H9 (cell line): Measurements from ENCODE around the gene GIT2. TPM values are rescaled to one million over a fixed set of nuclear protein-coding genes. Genes with fewer than 3 reads are reported as not detected.
A peak's percentile ranks its signal among the peaks of the same experiment; 100 is the strongest.

Experiments used
- DNase-seq: peaks from one replicate; pipeline ENCODE4 v3.0.0-alpha.2; 2017
- H2AFZ ChIP-seq: one replicate; pipeline ENCODE4 v1.6.1; 2013; ENCODE audit warnings: mild to moderate bottlenecking, low read length, control low read depth, moderate library complexity
- H2AK5ac ChIP-seq: 2 replicates; pipeline ENCODE4 v1.6.1; 2013; ENCODE audit warnings: low read length, control low read depth, mixed read lengths; ENCODE audit not compliant: insufficient read length
- H2BK120ac ChIP-seq: one replicate; pipeline ENCODE4 v1.6.1; 2013; ENCODE audit warnings: low read depth, mild to moderate bottlenecking, low read length, control low read depth, inconsistent platforms; ENCODE audit not compliant: poor library complexity, severe bottlenecking
- H2BK12ac ChIP-seq: 2 replicates; pipeline ENCODE4 v1.6.1; 2013; ENCODE audit warnings: low read length, control low read depth, mixed read lengths, low read depth; ENCODE audit not compliant: insufficient read length
- H2BK15ac ChIP-seq: 2 replicates; pipeline ENCODE4 v1.6.1; 2013; ENCODE audit warnings: low read depth, low read length, control low read depth
- H2BK20ac ChIP-seq: one replicate; pipeline ENCODE4 v1.6.1; 2013; ENCODE audit warnings: low read depth, mild to moderate bottlenecking, low read length, control low read depth, inconsistent platforms; ENCODE audit not compliant: poor library complexity, severe bottlenecking
- H2BK5ac ChIP-seq: 2 replicates; pipeline ENCODE4 v1.6.1; 2013; ENCODE audit warnings: low read length, control low read depth, mixed read lengths; ENCODE audit not compliant: insufficient read length
- H3K14ac ChIP-seq: 2 replicates; pipeline ENCODE4 v1.6.1; 2013; ENCODE audit warnings: low read length, control low read depth; ENCODE audit not compliant: insufficient read depth
- H3K18ac ChIP-seq: 2 replicates; pipeline ENCODE4 v1.6.1; 2013; ENCODE audit warnings: low read depth, mild to moderate bottlenecking, mixed read lengths, low read length, control low read depth; ENCODE audit not compliant: insufficient read length
- H3K23ac ChIP-seq: 2 replicates; pipeline ENCODE4 v1.6.1; 2013; ENCODE audit warnings: low read length, control low read depth, mixed read lengths, low read depth; ENCODE audit not compliant: insufficient read length
- H3K23me2 ChIP-seq: 2 replicates; pipeline ENCODE4 v1.6.1; 2013; ENCODE audit warnings: low read depth, mild to moderate bottlenecking, mixed read lengths, low read length, control low read depth; ENCODE audit not compliant: insufficient read length, poor library complexity, severe bottlenecking
- H3K27ac ChIP-seq: 2 replicates; pipeline ENCODE4 v1.5.1; 2013; ENCODE audit warnings: low read length, control low read depth, mixed read lengths, low read depth; ENCODE audit not compliant: insufficient read length
- H3K27me3 ChIP-seq: 2 replicates; pipeline ENCODE4 v1.6.1; 2013; ENCODE audit warnings: low read length, control low read depth, inconsistent platforms; ENCODE audit not compliant: insufficient read depth
- H3K4ac ChIP-seq: 2 replicates; pipeline ENCODE4 v1.6.1; 2013; ENCODE audit warnings: low read depth, mild to moderate bottlenecking, control low read depth, inconsistent platforms, low read length, moderate library complexity
- H3K4me1 ChIP-seq: 2 replicates; pipeline ENCODE4 v1.6.1; 2013; ENCODE audit warnings: low read length, control low read depth, inconsistent platforms; ENCODE audit not compliant: insufficient read depth
- H3K4me2 ChIP-seq: 2 replicates; pipeline ENCODE4 v1.6.1; 2013; ENCODE audit warnings: low read length, control low read depth, mixed read lengths; ENCODE audit not compliant: insufficient read length, insufficient read depth
- H3K56ac ChIP-seq: 2 replicates; pipeline ENCODE4 v1.6.1; 2013; ENCODE audit warnings: low read depth, mild to moderate bottlenecking, mixed read lengths, low read length, control low read depth; ENCODE audit not compliant: insufficient read length
- H3K79me1 ChIP-seq: 2 replicates; pipeline ENCODE4 v1.6.1; 2013; ENCODE audit warnings: low read depth, mild to moderate bottlenecking, moderate library complexity, low read length, control low read depth, inconsistent platforms; ENCODE audit not compliant: insufficient read depth, poor library complexity, severe bottlenecking
- H3K79me2 ChIP-seq: 2 replicates; pipeline ENCODE4 v1.6.1; 2013; ENCODE audit warnings: low read length, control low read depth, inconsistent platforms; ENCODE audit not compliant: insufficient read depth
- H3K9ac ChIP-seq: 2 replicates; pipeline ENCODE4 v1.6.1; 2013; ENCODE audit warnings: low read length, control low read depth, mixed read lengths; ENCODE audit not compliant: insufficient read length; ENCODE audit errors: extremely low read depth
- H3K9me3 ChIP-seq: one replicate; pipeline ENCODE4 v1.6.1; 2013; ENCODE audit warnings: low read depth, low read length, inconsistent platforms; ENCODE audit not compliant: control insufficient read depth
- H3T11ph ChIP-seq: one replicate; pipeline ENCODE4 v1.6.1; 2013; ENCODE audit warnings: mild to moderate bottlenecking, low read length, control low read depth, inconsistent platforms
- H4K20me1 ChIP-seq: one replicate; pipeline ENCODE4 v1.6.1; 2013; ENCODE audit not compliant: control insufficient read depth, insufficient read length, insufficient read depth
- H4K5ac ChIP-seq: 2 replicates; pipeline ENCODE4 v1.6.1; 2013; ENCODE audit warnings: low read depth, mild to moderate bottlenecking, mixed read lengths, low read length, control low read depth; ENCODE audit not compliant: insufficient read length
- H4K8ac ChIP-seq: replicated peaks from 2 replicates; pipeline ENCODE4 v1.6.1; 2013; ENCODE audit warnings: low read length, control low read depth, mixed read lengths, low read depth; ENCODE audit not compliant: insufficient read length
- H4K91ac ChIP-seq: 2 replicates; pipeline ENCODE4 v1.6.1; 2013; ENCODE audit warnings: low read depth, mild to moderate bottlenecking, moderate library complexity, mixed read lengths, low read length, control low read depth; ENCODE audit not compliant: insufficient read length
- H3K27ac Mint-ChIP-seq, 3 experiments: 2 replicates in 2 of 3; 3 replicates in 1 of 3; pipeline ENCODE4 v1.8.0; 2020 to 2021; ENCODE audit warnings: mixed read lengths in 3 of 3, mild to moderate bottlenecking in 1 of 3, moderate library complexity in 1 of 3
- H3K27me3 Mint-ChIP-seq: 2 replicates; pipeline ENCODE4 v1.8.0; 2021; ENCODE audit warnings: low read depth, mild to moderate bottlenecking, moderate library complexity, mixed read lengths
- H3K36me3 Mint-ChIP-seq, 3 experiments: 2 replicates in 2 of 3; 3 replicates in 1 of 3; pipeline ENCODE4 v1.8.0; 2020 to 2021; ENCODE audit warnings: low read depth in 3 of 3, mixed read lengths in 3 of 3; ENCODE audit not compliant: insufficient read depth in 1 of 3
- H3K4me1 Mint-ChIP-seq, 2 experiments: 2 replicates each; pipeline ENCODE4 v1.8.0; 2020; ENCODE audit warnings: mixed read lengths in 2 of 2
- H3K4me3 Mint-ChIP-seq, 2 experiments: 2 replicates in 1 of 2; 3 replicates in 1 of 2; pipeline ENCODE4 v1.8.0; 2020 to 2021; ENCODE audit warnings: mild to moderate bottlenecking in 2 of 2, mixed read lengths in 2 of 2, moderate library complexity in 1 of 2
- H3K9me3 Mint-ChIP-seq, 2 experiments: 2 replicates in 1 of 2; 3 replicates in 1 of 2; pipeline ENCODE4 v1.8.0; 2020; ENCODE audit warnings: mild to moderate bottlenecking in 2 of 2, mixed read lengths in 2 of 2, moderate library complexity in 1 of 2
- WGBS: extraction: QIAGEN DNeasy Blood & Tissue Kit; methylation state at CpG from one replicate; pipeline ENCODE4 v1.1.7; 2013; ENCODE audit warnings: missing lambda C conversion rate, low lambda C conversion rate, mixed read lengths; ENCODE audit not compliant: insufficient read length; ENCODE audit errors: extremely low coverage; 5-methylcytosine and 5-hydroxymethylcytosine counted together
- total RNA-seq: library from RNA; stranded (reverse); gene quantifications from 2 replicates; pipeline ENCODE4 v1.2.1, GENCODE V29; 2021
- TF ChIP-seq, protein P1 (sequence below): fragments of 200-600 bp; sonication (generic); conservative IDR thresholded peaks from 3 replicates; pipeline ENCODE4 v1.8.0; 2021; ENCODE audit warnings: antibody characterized with exemption, mild to moderate bottlenecking

GIT2 gene
- total RNA-seq, 1 experiment from 2014 or later, result 27.0 TPM

GRCh38 chr12:110023059-110023980 lies 27.2 kb upstream of the GIT2 start:
- Histone ChIP-seq H4K8ac (no peak overlapping the region), H3K23ac (no peak overlapping the region), H2BK120ac (no peak overlapping the region), H3T11ph (no peak overlapping the region), H3K4me1 (peaks cover 3% of the 10 kb centered on the region; the same call in 1 of the 2 replicates), H3K27ac (no peak overlapping the region), H3K79me1 (no peaks in the 10 kb centered on the region), H3K9me3 (no peaks in the 10 kb centered on the region), H4K91ac (no peak overlapping the region), H3K9ac (no peak overlapping the region), H3K4me2 (no peak overlapping the region), H2BK12ac (no peak overlapping the region), H3K79me2 (no peaks in the 10 kb centered on the region), H3K27me3 (no peaks in the 10 kb centered on the region), H3K18ac (no peak overlapping the region), H2AFZ (no peak overlapping the region), H3K23me2 (no peaks in the 10 kb centered on the region), H2BK20ac (no peak overlapping the region), H2BK15ac (no peak overlapping the region), H3K4ac (no peak overlapping the region), H3K14ac (no peak overlapping the region), H4K5ac (no peak overlapping the region), H2BK5ac (no peak overlapping the region), H4K20me1 (no peaks in the 10 kb centered on the region), H3K56ac (no peak overlapping the region), H2AK5ac (no peak overlapping the region)
- Mint-ChIP-seq H3K27ac (peak overlapping the region in 1 of 3 experiments; percentile 66; a peak in 4 of 7 replicates), H3K4me3 (no peak overlapping the region), H3K4me1 (peaks cover 19 to 22% of the 10 kb centered on the region in 2 experiments), H3K27me3 (no peaks in the 10 kb centered on the region), H3K9me3 (no peaks in the 10 kb centered on the region), H3K36me3 (peaks cover 2 to 34% (median 4%) of the 10 kb centered on the region in 3 experiments; a peak in 5 of 7 replicates)
- DNase-seq, result no peak
- WGBS, result no CpG with 5 or more reads among the region's 5 CpGs
- TF ChIP-seq, protein P1, sequence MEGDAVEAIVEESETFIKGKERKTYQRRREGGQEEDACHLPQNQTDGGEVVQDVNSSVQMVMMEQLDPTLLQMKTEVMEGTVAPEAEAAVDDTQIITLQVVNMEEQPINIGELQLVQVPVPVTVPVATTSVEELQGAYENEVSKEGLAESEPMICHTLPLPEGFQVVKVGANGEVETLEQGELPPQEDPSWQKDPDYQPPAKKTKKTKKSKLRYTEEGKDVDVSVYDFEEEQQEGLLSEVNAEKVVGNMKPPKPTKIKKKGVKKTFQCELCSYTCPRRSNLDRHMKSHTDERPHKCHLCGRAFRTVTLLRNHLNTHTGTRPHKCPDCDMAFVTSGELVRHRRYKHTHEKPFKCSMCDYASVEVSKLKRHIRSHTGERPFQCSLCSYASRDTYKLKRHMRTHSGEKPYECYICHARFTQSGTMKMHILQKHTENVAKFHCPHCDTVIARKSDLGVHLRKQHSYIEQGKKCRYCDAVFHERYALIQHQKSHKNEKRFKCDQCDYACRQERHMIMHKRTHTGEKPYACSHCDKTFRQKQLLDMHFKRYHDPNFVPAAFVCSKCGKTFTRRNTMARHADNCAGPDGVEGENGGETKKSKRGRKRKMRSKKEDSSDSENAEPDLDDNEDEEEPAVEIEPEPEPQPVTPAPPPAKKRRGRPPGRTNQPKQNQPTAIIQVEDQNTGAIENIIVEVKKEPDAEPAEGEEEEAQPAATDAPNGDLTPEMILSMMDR, result no peak
